ENCODE measurements around the gene TRPT1.
"Not testable (repeated sequence)": the region's sequence is repeated elsewhere in the genome, so short reads cannot be mapped to it uniquely, and the experiment has no call there.

Gene TRPT1

GRCh38 chr11:64258356-64258755 lies 32.4 kb upstream of the TRPT1 start:
- DNase-seq = no peak

DNA sequence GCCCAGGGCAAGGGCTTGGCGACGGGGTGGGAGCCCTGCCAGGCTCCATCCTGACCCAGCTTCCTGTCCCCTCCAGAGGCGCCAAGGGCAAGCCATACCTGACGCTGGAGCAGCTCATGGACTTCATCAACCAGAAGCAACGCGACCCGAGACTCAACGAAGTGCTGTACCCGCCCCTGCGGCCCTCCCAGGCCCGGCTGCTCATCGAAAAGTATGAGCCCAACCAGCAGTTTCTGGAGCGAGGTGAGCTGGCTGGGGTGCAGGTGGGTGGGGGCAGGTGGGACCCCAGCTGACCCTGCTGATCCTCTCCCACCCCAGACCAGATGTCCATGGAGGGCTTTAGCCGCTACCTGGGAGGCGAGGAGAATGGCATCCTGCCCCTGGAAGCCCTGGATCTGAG lies 30.3 kb upstream of the TRPT1 start:
- no peak for DNase-seq

DNA sequence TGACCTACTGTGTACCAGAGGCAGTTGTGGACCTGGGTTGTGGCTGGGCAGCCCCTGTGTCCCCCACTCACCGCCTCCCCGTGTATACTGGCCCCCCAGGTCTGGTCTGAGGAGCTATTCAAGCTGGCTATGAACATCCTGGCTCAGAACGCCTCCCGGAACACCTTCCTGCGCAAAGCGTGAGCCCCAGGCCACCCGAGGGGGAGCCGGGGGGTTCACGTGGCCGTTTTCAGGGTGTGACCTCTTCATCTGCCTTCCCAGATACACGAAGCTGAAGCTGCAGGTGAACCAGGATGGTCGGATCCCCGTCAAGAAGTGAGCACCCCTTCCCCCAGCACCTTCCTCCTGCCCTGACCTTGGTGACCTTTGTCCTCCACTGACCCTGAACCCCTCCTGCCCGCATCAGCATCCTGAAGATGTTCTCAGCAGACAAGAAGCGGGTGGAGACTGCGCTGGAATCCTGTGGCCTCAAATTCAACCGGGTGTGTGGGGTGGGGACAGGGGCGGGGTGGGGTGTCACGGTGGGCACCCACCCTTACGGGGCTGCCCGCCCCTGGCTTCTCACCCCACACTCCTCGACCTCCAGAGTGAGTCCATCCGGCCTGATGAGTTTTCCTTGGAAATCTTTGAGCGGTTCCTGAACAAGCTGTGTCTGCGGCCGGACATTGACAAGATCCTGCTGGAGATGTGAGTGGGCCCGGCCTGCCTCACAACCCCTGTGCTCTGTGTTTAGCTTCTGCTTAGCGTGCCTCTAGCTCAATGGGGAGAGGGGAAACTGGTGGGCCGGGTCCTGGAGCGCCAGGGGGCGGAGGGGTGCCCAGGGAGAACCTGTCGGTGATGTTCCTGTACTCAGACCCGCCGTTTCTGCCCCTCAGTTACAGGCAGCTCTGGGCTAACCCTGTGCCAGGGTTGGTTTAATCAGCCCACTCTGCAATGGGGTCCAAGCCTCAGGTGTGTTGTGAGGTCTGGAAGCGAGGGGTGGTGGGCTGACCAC lies 29.4 kb upstream of the TRPT1 start:
- DNase-seq = no peak

- no peak for DNase-seq
Observed at GRCh38 chr11:64254326-64254725, 28.3 kb upstream of the TRPT1 start.

DNA sequence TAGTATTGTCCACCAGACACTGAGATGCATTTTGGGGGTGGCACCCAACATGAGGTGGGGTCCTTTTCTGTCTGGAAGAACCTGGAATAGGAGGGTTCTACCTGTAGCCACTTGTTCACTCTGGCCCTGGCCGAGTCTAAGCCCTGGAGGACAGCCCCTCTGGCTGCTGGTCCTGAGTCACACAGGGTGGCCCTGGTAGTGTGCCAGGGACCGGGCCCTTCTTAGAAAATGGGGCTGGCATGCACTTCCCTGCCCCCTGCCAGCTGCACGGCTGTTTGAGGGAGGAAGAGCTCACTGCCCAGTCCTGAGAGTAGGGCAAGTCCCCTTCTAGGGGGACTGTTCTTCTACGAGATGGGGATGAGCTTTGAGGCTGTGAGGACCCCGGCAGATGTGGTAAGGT lies 27.5 kb upstream of the TRPT1 start:
- DNase-seq = no peak

- no peak for DNase-seq
Observed at GRCh38 chr11:64253043-64253442, 27.1 kb upstream of the TRPT1 start.

GRCh38 chr11:64252003-64252872 lies 26.3 kb upstream of the TRPT1 start:
- no peak for DNase-seq

DNA sequence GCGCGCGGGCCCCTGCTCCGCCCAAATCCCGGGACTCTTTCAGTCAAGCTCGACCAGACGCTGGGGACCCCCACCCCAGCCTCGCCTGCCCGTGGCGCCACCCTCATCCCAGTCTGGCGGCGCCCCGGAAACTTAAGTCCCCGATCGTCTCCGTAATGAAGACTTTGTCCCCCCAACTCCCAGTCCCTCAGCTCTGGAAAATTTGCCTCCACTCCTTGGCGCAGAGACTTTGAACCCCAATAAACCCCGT lies 25.7 kb upstream of the TRPT1 start:
- DNase-seq = no peak

- no peak for DNase-seq
Observed at GRCh38 chr11:64251016-64251752, 25.2 kb upstream of the TRPT1 start, which contains the start of gene PLCB3. PLCB3 (plus strand) TSS chr11:64251530; CDS start chr11:64251650, 120 bp downstream.

- no peak for DNase-seq
Observed at GRCh38 chr11:64250415-64251015, 24.5 kb upstream of the TRPT1 start.

- DNase-seq = no peak
Observed at GRCh38 chr11:64249563-64250414, 23.8 kb upstream of the TRPT1 start.

- DNase-seq = no peak
Observed at GRCh38 chr11:64249038-64249437, 23.1 kb upstream of the TRPT1 start.

- no peak for DNase-seq
Observed at GRCh38 chr11:64248578-64248977, 22.6 kb upstream of the TRPT1 start.

GRCh38 chr11:64247729-64248531 lies 21.9 kb upstream of the TRPT1 start:
- no peak for DNase-seq

GRCh38 chr11:64246871-64247728 lies 21.1 kb upstream of the TRPT1 start, which contains the start of gene PPP1R14B:
PPP1R14B (minus strand) TSS chr11:64246943; CDS start chr11:64246673, 270 bp downstream.
- DNase-seq = peak; percentile 76

- not testable (repeated sequence) for DNase-seq
Observed at GRCh38 chr11:64246621-64246870, 20.6 kb upstream of the TRPT1 start.

GRCh38 chr11:64245797-64246620 lies 20.0 kb upstream of the TRPT1 start:
- DNase-seq = peak; percentile 83

- peak; percentile 51 for DNase-seq
Observed at GRCh38 chr11:64245401-64245796, 19.4 kb upstream of the TRPT1 start.

DNA sequence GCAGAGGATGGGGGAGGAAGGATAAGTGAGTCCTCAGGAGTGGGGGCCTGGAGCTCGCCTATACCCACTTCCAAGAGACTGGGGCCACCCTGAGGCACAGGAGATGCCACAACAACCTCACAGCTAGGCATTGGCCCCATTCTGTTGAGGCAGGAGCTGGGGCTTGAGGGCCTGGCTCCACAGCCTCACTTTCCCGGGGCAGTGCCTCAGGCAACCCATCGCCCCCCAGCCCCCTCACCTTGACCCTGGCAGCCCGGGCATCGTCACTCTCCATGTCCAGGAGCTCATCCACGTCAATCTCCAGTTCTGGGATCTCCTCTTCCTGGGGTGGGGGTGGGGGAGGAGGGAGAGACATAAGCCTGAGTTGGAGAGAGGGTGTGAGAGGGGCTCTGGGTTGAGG lies 19.0 kb upstream of the TRPT1 start:
- no peak for DNase-seq
